Pancreas (tissue), 10 donors: ENCODE data around the gene LRP1B. TPM values are rescaled to one million over a fixed set of nuclear protein-coding genes. Genes with fewer than 3 reads are reported as not detected.

Experiments used
- ATAC-seq, 4 donors: fragments of 200-7000 bp; cut with Tn5 transposase; one replicate each; pipeline versions ENCODE4 v1.8.0 to v1.9.1; 2020; ENCODE audit warnings: mild to moderate bottlenecking in 4 of 4, moderate library complexity in 4 of 4
- DNase-seq, 6 donors: peaks; one replicate each; pipeline ENCODE4 v3.0.0-alpha.2; 2020
- FAIRE-seq: peaks from 2 replicates; lab custom pipeline; 2012; peaks lifted over from hg19 to GRCh38; lab: Jason Lieb, UNC
- H3K27ac ChIP-seq, 4 donors: fragments of 200-600 bp; sonication (generic); 1 replicate in 3 of 4; 2 replicates in 1 of 4; pipeline versions ENCODE4 v1.5.0 to v1.8.0; 2020
- H3K27me3 ChIP-seq, 4 donors: fragments of 200-600 bp; one replicate each; pipeline ENCODE4 v1.8.0; 2021
- H3K36me3 ChIP-seq, 3 donors: fragments of 200-600 bp; sonication (generic) in 1 of 3; one replicate each; pipeline versions ENCODE4 v1.5.0 to v1.8.0; 2020 to 2021
- H3K4me1 ChIP-seq, 3 donors: fragments of 200-600 bp; one replicate each; pipeline ENCODE4 v1.8.0; 2021
- H3K4me3 ChIP-seq, 4 donors: fragments of 200-600 bp; sonication (generic) in 2 of 4; one replicate each; pipeline versions ENCODE4 v1.5.0 to v1.8.0; 2020 to 2021
- H3K9me3 ChIP-seq, 4 donors: fragments of 200-600 bp; one replicate each; pipeline ENCODE4 v1.8.0; 2021
- CTCF ChIP-seq, 4 donors: fragments of 200-600 bp; sonication (generic) in 3 of 4; IDR thresholded peaks; one replicate each; pipeline versions ENCODE4 v1.5.0 to v1.8.0; 2021; ENCODE audit warnings: antibody characterized with exemption in 4 of 4
- WGBS, 2 donors: extraction: QIAGEN DNeasy Blood & Tissue Kit; methylation state at CpG; one replicate each; pipeline ENCODE4 v1.1.7; 2013; 5-methylcytosine and 5-hydroxymethylcytosine counted together
- intact Hi-C, 3 donors: fragments of 100-400 bp; cut with DNase I; formaldehyde crosslinking; loops; one replicate each; pipeline versions ENCODE4 v1.11.1 to v1.14.2; 2022
- polyA plus RNA-seq, 2 donors: library from polyadenylated mRNA; stranded (reverse); fragments of 200-250 nt; gene quantifications; one replicate each; pipeline ENCODE4 v1.2.3, GENCODE V29; 2013
- total RNA-seq, 6 donors: library from RNA; stranded (reverse); fragmentation: NEBNext Ultra II Directional in 4 of 6; extraction: Animal tissue kit (Norgen Biotek cat#: 25700) in 4 of 6; gene quantifications; one replicate each; pipeline versions ENCODE4 v1.2.1 to v1.2.4, GENCODE V29; 2021 to 2023
- donor health status: healthy with polysubstance abuse.
- donor health status: DM: no; HTN: no; CAD: no; lungs with moderate emphysema.
- donor health status: DM: no; HTN: no; CAD: no.
- donor health status: control.
- donor health status: control.
- donor health status: Bipolar disorder and iron deficiency.
- donor health status: DM: yes; HTN: yes; CAD: no.
- donor health status: DM: no; HTN: no; CAD: no.
- donor health status: DM: no; HTN: no; CAD: no.
- donor health status: DM: yes; HTN: yes; CAD: no.

LRP1B gene
- total and polyA plus RNA-seq, 8 donors, result 0.06 to 0.55 (median 0.25) TPM

- ATAC-seq (no peak), DNase-seq (no peak), FAIRE-seq (no peak)
- H3K36me3 ChIP-seq, result no peaks in the 10 kb centered on the region
- no peaks in the 10 kb centered on the region for H3K4me1 ChIP-seq
- H3K9me3 ChIP-seq, result no peaks in the 10 kb centered on the region
- H3K27ac ChIP-seq, result no peak overlapping the region
- intact Hi-C loops, result no loop called here
- no peak for TF ChIP-seq CTCF (IDR thresholded peaks at IDR 0.05)
- no peak overlapping the region for H3K4me3 ChIP-seq
- H3K27me3 ChIP-seq, result no peaks in the 10 kb centered on the region
- 59 to 67% methylated on average over 1 of the region's 1 CpG for WGBS, 2 donors
These were observed 1860.6 kb downstream of the LRP1B start for GRCh38 chr2:140270224-140270623.

- no peak for TF ChIP-seq CTCF (IDR thresholded peaks at IDR 0.05)
- intact Hi-C loops, result no loop called here
- 65 to 73% methylated on average over 7 of the region's 7 CpGs for WGBS, 2 donors
- Histone ChIP-seq H3K4me1 (no peaks in the 10 kb centered on the region), H3K36me3 (no peaks in the 10 kb centered on the region), H3K9me3 (no peaks in the 10 kb centered on the region), H3K27me3 (no peaks in the 10 kb centered on the region), H3K4me3 (no peak overlapping the region), H3K27ac (no peak overlapping the region)
- DNase-seq (no peak), ATAC-seq (no peak), FAIRE-seq (no peak)
These were observed 1861.8 kb downstream of the LRP1B start for GRCh38 chr2:140269000-140269399.

- ATAC-seq, result no peak
- Histone ChIP-seq H3K4me1 (no peaks in the 10 kb centered on the region), H3K27me3 (no peaks in the 10 kb centered on the region), H3K4me3 (no peak overlapping the region), H3K9me3 (no peaks in the 10 kb centered on the region), H3K27ac (no peak overlapping the region), H3K36me3 (no peaks in the 10 kb centered on the region)
- 73 to 79% methylated on average over 6 of the region's 6 CpGs for WGBS, 2 donors
- no peak for TF ChIP-seq CTCF (IDR thresholded peaks at IDR 0.05)
- DNase-seq, result no peak
- intact Hi-C loops, result no loop called here
- FAIRE-seq, result no peak
These were observed 1867.9 kb downstream of the LRP1B start for GRCh38 chr2:140262908-140263307.

GRCh38 chr2:140257692-140258300 is 1873.0 kb downstream of the LRP1B start:
- intact Hi-C loops, result no loop called here
- Histone ChIP-seq H3K27me3 (no peaks in the 10 kb centered on the region), H3K36me3 (no peaks in the 10 kb centered on the region), H3K4me3 (no peak overlapping the region), H3K9me3 (no peaks in the 10 kb centered on the region), H3K27ac (no peak overlapping the region), H3K4me1 (no peaks in the 10 kb centered on the region)
- TF ChIP-seq CTCF (IDR thresholded peaks at IDR 0.05), result no peak
- ATAC-seq (no peak), DNase-seq (no peak), FAIRE-seq (no peak)
- 38 to 52% methylated on average over 2 of the region's 2 CpGs for WGBS, 2 donors

GRCh38 chr2:140256080-140256479 is 1874.7 kb downstream of the LRP1B start:
- Histone ChIP-seq H3K36me3 (no peaks in the 10 kb centered on the region), H3K27ac (no peak overlapping the region), H3K4me1 (no peaks in the 10 kb centered on the region), H3K27me3 (no peaks in the 10 kb centered on the region), H3K4me3 (no peak overlapping the region), H3K9me3 (no peaks in the 10 kb centered on the region)
- intact Hi-C loops, result no loop called here
- no peak for FAIRE-seq
- no peak for TF ChIP-seq CTCF (IDR thresholded peaks at IDR 0.05)
- ATAC-seq, result no peak
- DNase-seq, result no peak
- WGBS, 2 donors, result 32 to 46% methylated on average over 3 of the region's 3 CpGs
